KBM-7 (cell line): ENCODE data around the gene EFCAB12.
"Not testable (repeated sequence)": the region's sequence is repeated elsewhere in the genome, so short reads cannot be mapped to it uniquely, and the experiment has no call there.

Experiments used
- DNase-seq: peaks from one replicate; pipeline ENCODE4 v3.0.0-alpha.2; 2015
- in situ Hi-C: fragments of 300-500 bp; cut with MboI; formaldehyde crosslinking; loops from 2 replicates; pipeline ENCODE4 v1.14.3; 2020; ENCODE audit warnings: low sequenced_read_pairs, low pct_unique_long_range_greater_than_20kb, mixed read lengths

Gene EFCAB12

DNA sequence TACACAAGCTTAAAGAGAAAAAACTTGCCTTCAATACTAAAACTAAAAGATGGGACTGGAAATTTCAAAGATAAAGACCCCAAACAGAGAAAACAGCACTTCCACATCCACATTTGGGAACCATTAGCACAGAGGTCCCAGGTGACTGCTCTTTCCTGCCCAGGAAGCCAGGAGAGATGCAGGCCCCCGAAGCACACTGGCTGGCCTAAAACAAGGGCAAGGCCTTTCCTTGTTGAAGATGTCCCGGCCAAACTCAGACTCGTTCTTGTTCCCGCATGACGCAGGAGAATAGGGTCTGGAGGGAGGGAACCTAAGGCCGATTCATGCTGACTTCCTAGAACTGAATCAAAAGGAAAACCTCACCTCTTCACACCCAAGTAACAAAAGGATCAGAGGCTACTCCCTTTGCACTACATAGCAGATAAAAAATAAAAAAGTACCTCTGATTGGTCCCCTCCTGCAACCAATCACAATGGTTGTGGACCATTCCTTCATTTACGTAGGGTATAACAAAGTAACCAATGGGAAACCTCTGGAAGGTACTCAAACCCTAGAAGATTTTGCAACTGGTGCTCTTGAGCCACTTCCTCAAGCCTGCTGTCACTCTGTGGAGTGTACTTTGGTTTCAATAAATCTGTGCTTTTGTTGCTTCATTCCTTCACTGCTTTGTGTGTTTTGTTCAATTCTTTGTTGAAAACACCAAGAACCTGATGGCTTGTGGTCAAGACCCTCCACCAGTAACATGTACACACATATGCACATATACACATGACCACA lies 48.7 kb downstream of the EFCAB12 start:
- no peak for DNase-seq
- in situ Hi-C loops: no loop called here

- in situ Hi-C loops: no loop called here
- no peak for DNase-seq
Measured at GRCh38 chr3:129378949-129379348, 49.5 kb downstream of the EFCAB12 start.

DNA sequence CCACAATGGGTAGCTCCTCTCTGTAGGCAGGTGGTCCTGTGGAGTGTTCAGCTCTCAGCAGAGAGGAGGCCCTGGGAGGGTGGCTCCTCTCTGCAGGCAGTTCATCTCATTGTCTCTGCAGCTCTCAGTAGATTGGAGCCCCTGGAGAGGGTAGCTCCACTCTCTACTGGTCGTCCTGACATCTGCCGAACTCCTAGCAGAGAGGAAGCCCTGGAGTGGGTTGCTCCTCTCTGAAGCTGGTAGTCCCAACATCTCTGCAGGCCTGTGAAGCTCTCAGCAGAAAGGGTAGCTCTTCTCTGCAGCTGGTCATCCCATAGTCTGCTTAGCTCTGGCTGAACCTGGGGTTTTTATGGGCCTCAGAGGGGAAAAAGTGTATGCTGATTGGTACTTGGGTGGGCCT lies 50.8 kb downstream of the EFCAB12 start:
- no peak for DNase-seq
- in situ Hi-C loops: no loop called here

DNA sequence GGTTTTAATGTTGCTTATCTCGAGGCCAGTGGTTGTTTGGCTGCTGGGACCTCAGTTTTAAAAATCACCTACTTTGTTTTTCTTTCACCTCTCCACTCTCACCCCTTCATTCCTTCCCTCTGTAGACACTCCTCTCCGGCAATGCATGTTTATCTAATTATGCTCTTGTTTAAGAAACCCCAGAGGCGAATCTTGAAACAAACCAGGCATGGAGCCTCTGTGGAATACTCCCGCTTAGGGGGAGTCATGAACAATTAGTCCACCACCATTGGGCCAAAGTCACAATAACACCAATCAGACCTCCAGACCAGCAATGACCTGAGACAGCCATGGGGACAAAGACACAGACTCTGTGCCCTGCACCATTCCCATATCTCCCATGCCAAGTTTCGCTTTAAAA lies 53.3 kb downstream of the EFCAB12 start:
- DNase-seq: no peak
- in situ Hi-C loops: no loop called here

DNA sequence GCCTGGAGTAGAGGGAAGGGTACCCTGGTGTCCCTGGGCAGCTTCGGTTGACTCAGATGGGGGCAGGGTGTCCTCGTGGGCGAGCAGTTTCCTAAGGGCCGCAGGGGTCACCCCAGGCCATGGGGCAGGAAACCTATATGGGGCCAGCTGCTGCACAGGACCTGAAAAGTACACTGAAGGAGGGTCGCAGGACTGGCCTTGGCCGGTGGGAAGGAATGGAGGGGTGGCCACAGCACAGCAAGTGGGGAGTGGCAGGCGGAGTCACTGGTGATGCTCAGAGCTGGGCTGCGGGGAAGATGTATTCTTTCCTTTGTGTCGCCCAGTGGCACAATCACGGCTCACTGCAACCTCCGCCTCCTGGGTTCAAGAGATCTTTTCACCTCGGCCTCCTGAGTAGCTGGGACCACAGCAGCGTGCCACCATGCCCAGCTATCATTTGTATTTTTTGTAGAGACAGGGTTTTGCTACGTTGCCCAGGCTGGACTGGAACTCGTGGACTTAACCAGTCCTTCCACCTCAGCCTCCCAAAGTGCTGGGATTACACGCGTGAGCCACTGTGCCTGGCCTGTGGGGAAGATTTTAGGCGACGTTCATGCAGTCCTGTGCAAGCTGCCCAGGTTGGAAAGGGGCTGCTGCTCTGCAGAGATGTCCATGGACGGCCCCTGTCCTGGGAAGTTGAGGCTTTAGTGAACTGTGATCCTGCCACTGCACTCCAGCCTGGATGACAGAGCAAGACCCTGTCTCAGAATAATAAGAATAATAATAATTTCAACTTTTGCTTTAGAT lies 57.2 kb downstream of the EFCAB12 start:
- no peak for DNase-seq
- in situ Hi-C loops: no loop called here

GRCh38 chr3:129370248-129370964 lies 58.0 kb downstream of the EFCAB12 start:
- in situ Hi-C loops: no loop called here
- DNase-seq: no peak

DNA sequence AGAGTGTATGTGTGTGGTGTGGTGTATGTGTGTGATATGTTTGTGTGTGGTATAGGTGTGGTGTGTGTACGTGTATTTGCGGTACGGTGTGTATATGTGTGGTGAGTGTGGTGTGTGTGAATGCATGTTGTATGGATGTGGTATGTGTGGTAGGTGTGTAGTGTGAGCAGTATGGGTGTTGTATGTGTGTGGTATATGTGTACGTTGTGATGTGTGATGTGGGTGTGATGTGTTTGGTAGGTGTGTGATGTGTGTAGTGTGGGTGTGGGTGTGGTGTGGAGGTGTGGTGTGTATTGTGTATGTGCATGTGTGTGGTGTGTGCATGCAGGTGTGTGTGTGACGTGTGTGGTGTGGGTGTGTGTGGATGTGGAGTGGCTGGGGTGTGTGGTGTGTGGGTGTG lies 58.7 kb downstream of the EFCAB12 start:
- DNase-seq: no peak
- in situ Hi-C loops: no loop called here

DNA sequence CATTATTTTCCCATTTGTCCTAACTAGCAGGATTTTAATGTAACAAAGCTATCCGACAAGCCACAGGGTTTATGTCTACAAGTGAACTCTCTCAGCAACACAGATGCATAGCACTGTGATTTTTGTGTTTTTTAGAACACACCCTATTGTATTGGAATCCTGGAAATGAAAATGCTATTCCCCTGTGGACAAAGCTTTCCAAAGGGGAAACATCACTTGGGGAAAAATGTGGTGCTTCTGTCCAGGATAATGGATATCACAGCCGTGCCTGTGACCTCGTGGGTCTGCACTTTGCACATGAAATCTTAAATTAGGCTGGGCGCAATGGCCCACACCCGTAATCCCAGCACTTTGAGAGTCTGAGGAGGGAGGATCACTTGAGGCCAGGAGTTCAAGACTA lies 60.6 kb downstream of the EFCAB12 start:
- in situ Hi-C loops: no loop called here
- no peak for DNase-seq

DNA sequence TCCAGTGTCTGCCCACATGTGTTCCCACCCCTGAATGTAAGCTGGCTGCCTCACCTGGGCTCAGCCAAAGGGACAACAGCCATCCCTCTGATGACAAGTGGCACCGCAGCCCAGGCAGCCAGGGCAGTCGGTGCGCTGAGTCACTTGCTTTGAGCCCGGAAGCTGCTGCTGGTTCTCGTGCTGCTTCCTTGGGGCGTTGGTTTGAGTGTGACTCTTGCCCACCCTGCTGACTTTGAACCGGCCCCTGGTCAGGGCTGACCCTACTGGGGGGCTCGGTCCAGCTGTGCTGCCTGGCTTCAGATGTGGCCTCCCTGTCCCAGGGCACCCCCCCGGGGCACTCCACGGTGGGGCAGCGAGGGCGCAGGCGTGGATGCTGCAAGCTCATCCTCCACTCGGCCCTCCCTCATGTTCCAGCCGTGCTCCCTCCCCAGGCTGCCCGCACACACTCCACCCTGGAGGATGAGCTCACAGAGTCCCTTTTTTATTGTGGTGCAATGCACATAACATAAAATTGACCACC lies 62.1 kb downstream of the EFCAB12 start:
- DNase-seq: no peak

GRCh38 chr3:129365296-129366136 lies 62.9 kb downstream of the EFCAB12 start:
- in situ Hi-C loops: no loop called here
- DNase-seq: peak; percentile 95

More for the DNA sequence above, 62.1 kb downstream of the EFCAB12 start:
- in situ Hi-C loops: no loop called here

DNA sequence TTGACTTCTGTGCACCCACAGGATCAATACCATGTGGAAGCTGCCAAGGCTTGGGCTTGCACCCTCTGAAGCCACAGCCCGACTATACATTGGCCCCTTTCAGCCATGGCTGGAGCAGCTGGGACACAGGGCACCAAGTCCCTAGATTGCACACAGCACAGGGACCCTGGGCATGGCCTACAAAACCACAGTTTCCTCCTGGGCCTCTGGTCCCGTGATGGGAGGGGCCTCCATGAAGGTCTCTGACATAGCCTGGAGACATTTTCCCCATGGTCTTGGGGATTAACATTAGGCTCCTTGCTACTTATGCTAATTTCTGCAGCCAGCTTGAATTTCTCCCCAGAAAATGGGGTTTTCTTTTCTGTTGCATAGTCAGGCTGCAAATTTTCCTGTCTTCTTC lies 63.6 kb downstream of the EFCAB12 start:
- in situ Hi-C loops: not testable (repeated sequence)
- DNase-seq: peak; percentile 52

DNA sequence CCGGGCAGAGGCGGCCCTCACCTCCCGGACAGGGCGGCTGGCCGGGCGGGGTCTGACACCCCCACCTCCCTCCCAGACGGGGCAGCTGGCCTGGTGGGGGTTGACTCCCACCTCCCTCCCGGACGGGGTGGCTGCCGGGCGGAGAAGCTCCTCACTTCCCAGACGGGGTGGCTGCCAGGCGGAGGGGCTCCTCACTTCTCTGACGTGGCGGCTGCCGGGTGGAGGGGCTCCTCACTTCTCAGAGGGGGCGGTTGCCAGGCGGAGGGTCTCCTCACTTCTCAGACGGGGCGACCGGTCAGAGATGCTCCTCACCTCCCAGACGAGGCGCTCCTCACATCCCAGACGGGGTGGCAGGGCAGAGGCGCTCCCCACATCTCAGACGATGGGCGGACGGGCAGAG lies 65.1 kb downstream of the EFCAB12 start:
- DNase-seq, in situ Hi-C loops: not testable (repeated sequence)

DNA sequence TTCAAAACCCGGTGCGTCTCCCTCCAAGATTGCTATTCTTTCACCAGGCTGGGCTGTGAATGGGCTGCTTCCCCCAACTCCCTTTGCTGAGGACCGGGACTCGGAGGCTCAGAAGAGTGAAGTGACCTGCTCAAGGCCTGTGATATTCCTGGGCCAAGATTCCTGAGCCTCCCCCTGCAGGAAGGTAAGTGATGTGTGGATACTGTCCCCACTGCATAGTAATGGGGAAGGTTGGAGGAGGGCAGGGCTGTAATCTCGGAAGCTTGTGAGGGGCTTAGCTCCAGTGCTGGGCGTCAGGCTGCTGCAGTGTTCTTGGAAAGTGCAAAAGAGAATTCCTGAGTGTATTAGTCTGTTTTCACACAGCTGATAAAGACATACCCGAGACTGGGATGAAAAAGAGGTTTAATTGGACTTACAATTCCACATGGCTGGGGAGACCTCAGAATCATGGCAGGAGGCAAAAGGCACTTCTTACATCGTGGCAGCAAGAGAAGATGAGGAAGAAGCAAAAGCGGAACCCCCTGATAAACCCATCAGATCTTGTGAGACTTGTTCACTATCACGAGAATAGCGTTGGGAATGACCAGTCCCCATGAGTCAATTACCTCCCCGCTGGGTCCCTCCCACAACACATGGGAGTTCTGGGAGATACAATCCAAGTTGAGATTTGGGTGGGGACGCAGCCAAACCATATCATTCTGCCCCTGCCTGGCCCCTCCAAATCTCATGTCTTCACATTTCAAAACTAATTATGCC lies 67.6 kb downstream of the EFCAB12 start:
- no peak for DNase-seq
- in situ Hi-C loops: no loop called here

GRCh38 chr3:129360171-129360611 lies 68.2 kb downstream of the EFCAB12 start:
- DNase-seq: no peak
- in situ Hi-C loops: no loop called here

DNA sequence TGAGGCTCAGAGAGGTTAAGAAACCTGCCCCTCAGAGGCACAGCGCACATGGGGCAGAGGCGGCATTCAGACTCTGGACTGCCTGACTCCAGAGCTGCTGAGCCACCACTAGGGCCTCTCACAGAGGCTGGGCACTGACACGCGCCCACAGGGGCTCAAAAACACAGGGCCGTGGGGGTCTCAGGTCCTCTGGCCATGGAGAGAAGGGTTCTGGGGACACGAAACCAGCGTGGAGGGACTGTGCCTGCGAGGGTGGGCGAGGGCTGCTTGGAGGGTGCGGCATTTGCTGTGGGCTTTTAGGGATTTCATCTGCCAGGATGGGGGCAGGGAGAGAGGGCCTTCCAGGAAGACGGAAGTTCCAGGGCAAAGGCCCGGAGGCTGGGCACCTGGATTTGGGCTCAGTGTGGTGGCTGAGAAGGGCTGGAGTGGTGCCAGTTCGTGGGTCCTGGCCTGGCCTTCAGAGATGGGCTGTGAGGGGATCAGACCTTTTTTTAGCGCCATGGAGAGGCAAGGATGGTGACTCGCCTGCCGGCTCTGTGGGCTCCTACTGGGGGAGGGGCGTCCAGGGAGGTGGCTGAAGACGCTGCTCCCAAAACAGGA lies 69.6 kb downstream of the EFCAB12 start:
- no peak for DNase-seq
- in situ Hi-C loops: no loop called here

- DNase-seq: no peak
- in situ Hi-C loops: no loop called here
Measured at GRCh38 chr3:129358177-129358771, 70.2 kb downstream of the EFCAB12 start.

- in situ Hi-C loops: no loop called here
- DNase-seq: no peak
Measured at GRCh38 chr3:129357616-129358015, 70.8 kb downstream of the EFCAB12 start.
